Measurements from ENCODE around the gene DNAJC1.

The DNAJC1 gene

DNA sequence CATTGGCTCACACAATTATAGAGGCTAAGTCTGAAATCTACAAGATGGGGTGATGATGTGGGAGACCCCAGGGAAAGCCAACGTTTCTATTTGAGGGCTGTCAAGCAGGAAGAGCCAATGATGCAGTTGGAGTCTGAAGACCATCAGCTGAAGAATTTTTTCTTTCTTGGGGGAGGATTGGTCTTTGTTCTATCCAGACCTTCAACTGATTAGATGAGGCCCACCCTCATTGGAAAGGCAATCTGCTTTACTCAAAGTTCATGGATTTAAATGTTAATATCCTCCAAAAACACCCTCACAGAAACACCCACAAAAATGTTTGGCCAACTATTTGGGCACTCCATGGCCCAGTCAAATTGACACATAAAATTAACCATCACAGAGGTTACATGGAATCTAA is 44.3 kb upstream of the DNAJC1 start:
- H3F3A ChIP-seq (ENCODE audit: control insufficient read depth, insufficient read depth), result no peaks in the 10 kb centered on the region

DNA sequence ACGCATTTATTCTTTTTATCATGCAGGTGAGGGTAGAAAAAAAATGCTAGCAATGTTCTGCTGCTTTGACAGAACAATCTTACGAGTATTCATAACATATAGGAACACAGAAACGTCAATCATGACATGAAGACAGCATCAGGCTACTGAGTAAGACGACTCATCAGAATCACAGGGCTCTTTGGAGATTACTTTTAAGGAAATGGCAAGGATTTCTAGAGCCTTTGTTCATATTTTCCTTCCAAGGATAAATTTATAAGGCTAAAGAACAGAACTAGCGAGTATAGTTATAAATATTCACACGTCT is 39.8 kb upstream of the DNAJC1 start:
- H4K20me1 ChIP-seq (ENCODE audit: control insufficient read depth, insufficient read depth, low read depth, low read length), result no peaks in the 10 kb centered on the region
- no peak overlapping the region for H3K4me2 ChIP-seq (ENCODE audit: low read length)
- no peaks in the 10 kb centered on the region for H3K9me3 ChIP-seq (ENCODE audit: control insufficient read depth, insufficient read depth, low read length)
- no peak overlapping the region for H3K4me3 ChIP-seq (ENCODE audit: low read length)
- H3K79me2 ChIP-seq (ENCODE audit: control insufficient read depth, low read length), result no peaks in the 10 kb centered on the region
- no peaks in the 10 kb centered on the region for H3K4me1 ChIP-seq (ENCODE audit: control insufficient read depth, low read length)
- no peak overlapping the region for H3K27ac ChIP-seq (ENCODE audit: low read depth, low read length)
- no peaks in the 10 kb centered on the region for H3K9me2 ChIP-seq (replicated peaks; ENCODE audit: control insufficient read depth, low read length)
- H3K36me3 ChIP-seq (ENCODE audit: control insufficient read depth, low read length), result no peaks in the 10 kb centered on the region
- no peak for TF ChIP-seq EZH2phosphoT487 (IDR thresholded peaks at IDR 0.05; ENCODE audit: borderline replicate concordance, low read length)
- TF ChIP-seq, protein P1, sequence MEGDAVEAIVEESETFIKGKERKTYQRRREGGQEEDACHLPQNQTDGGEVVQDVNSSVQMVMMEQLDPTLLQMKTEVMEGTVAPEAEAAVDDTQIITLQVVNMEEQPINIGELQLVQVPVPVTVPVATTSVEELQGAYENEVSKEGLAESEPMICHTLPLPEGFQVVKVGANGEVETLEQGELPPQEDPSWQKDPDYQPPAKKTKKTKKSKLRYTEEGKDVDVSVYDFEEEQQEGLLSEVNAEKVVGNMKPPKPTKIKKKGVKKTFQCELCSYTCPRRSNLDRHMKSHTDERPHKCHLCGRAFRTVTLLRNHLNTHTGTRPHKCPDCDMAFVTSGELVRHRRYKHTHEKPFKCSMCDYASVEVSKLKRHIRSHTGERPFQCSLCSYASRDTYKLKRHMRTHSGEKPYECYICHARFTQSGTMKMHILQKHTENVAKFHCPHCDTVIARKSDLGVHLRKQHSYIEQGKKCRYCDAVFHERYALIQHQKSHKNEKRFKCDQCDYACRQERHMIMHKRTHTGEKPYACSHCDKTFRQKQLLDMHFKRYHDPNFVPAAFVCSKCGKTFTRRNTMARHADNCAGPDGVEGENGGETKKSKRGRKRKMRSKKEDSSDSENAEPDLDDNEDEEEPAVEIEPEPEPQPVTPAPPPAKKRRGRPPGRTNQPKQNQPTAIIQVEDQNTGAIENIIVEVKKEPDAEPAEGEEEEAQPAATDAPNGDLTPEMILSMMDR (IDR thresholded peaks at IDR 0.05; ENCODE audit: low read depth, low read length, poor library complexity, severe bottlenecking), result no peak
- no peaks in the 10 kb centered on the region for H3F3A ChIP-seq (ENCODE audit: control insufficient read depth, insufficient read depth)
- H3K27me3 ChIP-seq (ENCODE audit: control insufficient read depth, low read length), result no peaks in the 10 kb centered on the region

More for the DNA sequence above, 44.3 kb upstream of the DNAJC1 start:
- H4K20me1 ChIP-seq (ENCODE audit: control insufficient read depth, insufficient read depth, low read depth, low read length), result no peaks in the 10 kb centered on the region
- no peaks in the 10 kb centered on the region for H3K79me2 ChIP-seq (ENCODE audit: control insufficient read depth, low read length)
- H3K36me3 ChIP-seq (ENCODE audit: control insufficient read depth, low read length), result no peaks in the 10 kb centered on the region
- H3K27me3 ChIP-seq (ENCODE audit: control insufficient read depth, low read length), result no peaks in the 10 kb centered on the region
- no peak overlapping the region for H3K4me2 ChIP-seq (ENCODE audit: low read length)
- H3K4me3 ChIP-seq (ENCODE audit: low read length), result no peak overlapping the region
- H3K9me3 ChIP-seq (ENCODE audit: control insufficient read depth, insufficient read depth, low read length), result no peaks in the 10 kb centered on the region
- H3K9me2 ChIP-seq (replicated peaks; ENCODE audit: control insufficient read depth, low read length), result no peaks in the 10 kb centered on the region
- H3K27ac ChIP-seq (ENCODE audit: low read depth, low read length), result no peak overlapping the region
- H3K4me1 ChIP-seq (ENCODE audit: control insufficient read depth, low read length), result no peaks in the 10 kb centered on the region
- TF ChIP-seq, protein P1 (IDR thresholded peaks at IDR 0.05; ENCODE audit: low read depth, low read length, poor library complexity, severe bottlenecking), result no peak
- TF ChIP-seq EZH2phosphoT487 (IDR thresholded peaks at IDR 0.05; ENCODE audit: borderline replicate concordance, low read length), result no peak

DNA sequence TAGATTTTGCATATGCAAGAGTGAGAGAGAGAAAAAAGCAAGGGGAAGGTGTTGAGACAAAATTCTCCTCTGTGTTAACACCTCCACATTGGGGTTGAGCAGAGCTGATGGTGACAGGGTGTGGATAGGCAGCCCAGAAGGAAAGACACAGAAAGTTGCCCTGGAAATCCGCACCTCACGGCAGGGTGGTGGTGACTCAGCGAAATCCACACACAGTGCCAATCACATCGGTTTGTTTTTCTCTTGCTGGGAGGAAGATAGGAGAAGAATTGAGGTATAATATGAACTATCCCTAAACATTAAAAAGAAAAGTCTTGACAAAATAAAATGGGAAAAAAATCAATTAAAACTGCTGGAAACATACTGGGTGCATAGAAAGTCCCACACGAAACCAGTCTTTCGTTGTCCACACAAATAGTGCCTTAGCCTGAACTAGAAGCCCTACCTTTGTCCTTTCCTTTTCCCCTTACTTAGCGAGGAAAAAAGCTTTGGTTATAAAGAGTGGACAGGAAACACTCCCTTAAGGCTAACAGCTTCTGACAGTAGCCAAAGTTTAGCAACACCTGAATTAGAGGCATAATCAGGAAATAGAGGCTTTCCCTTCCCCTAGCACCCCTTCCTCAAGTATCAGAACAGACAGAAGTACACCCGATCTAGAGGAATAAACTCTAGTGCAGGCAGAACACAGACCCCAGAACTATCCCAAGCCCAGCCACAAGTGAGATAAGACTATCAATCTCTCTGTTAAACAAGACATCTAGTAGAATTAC is 39.2 kb upstream of the DNAJC1 start:
- Histone ChIP-seq H4K20me1 (ENCODE audit: control insufficient read depth, insufficient read depth, low read depth, low read length) (no peaks in the 10 kb centered on the region), H3K9me3 (ENCODE audit: control insufficient read depth, insufficient read depth, low read length) (no peaks in the 10 kb centered on the region), H3K4me1 (ENCODE audit: control insufficient read depth, low read length) (no peaks in the 10 kb centered on the region), H3K4me3 (ENCODE audit: low read length) (no peak overlapping the region), H3K27me3 (ENCODE audit: control insufficient read depth, low read length) (no peaks in the 10 kb centered on the region), H3K9me2 (replicated peaks; ENCODE audit: control insufficient read depth, low read length) (no peaks in the 10 kb centered on the region), H3K36me3 (ENCODE audit: control insufficient read depth, low read length) (no peaks in the 10 kb centered on the region), H3K4me2 (ENCODE audit: low read length) (no peak overlapping the region), H3F3A (ENCODE audit: control insufficient read depth, insufficient read depth) (no peaks in the 10 kb centered on the region), H3K79me2 (ENCODE audit: control insufficient read depth, low read length) (no peaks in the 10 kb centered on the region), H3K27ac (ENCODE audit: low read depth, low read length) (no peak overlapping the region)
- no peak for TF ChIP-seq EZH2phosphoT487 (IDR thresholded peaks at IDR 0.05; ENCODE audit: borderline replicate concordance, low read length)
- TF ChIP-seq, protein P1 (IDR thresholded peaks at IDR 0.05; ENCODE audit: low read depth, low read length, poor library complexity, severe bottlenecking), result no peak
